ENCODE results near the gene FBXL15.

The FBXL15 gene

GRCh38 chr10:102420714-102421506 lies at the start of gene FBXL15:
FBXL15 (plus strand) TSS chr10:102420836; CDS start chr10:102421130, 294 bp downstream.
- in situ Hi-C loops (cut with HindIII; ENCODE audit: low pct_ligation_motif_present, low pct_unique_long_range_greater_than_20kb, low sequenced_read_pairs) = no loop called here
- peak; percentile 98 for DNase-seq

GRCh38 chr10:102371295-102371694 lies 49.3 kb upstream of the FBXL15 start:
- DNase-seq = no peak
- in situ Hi-C loops (cut with HindIII; ENCODE audit: low pct_ligation_motif_present, low pct_unique_long_range_greater_than_20kb, low sequenced_read_pairs) = no loop called here

GRCh38 chr10:102375250-102375649 lies 45.4 kb upstream of the FBXL15 start:
- DNase-seq = no peak
- in situ Hi-C loops (cut with HindIII; ENCODE audit: low pct_ligation_motif_present, low pct_unique_long_range_greater_than_20kb, low sequenced_read_pairs) = no loop called here

GRCh38 chr10:102375867-102376266 lies 44.8 kb upstream of the FBXL15 start:
- in situ Hi-C loops (cut with HindIII; ENCODE audit: low pct_ligation_motif_present, low pct_unique_long_range_greater_than_20kb, low sequenced_read_pairs) = no loop called here
- no peak for DNase-seq

- in situ Hi-C loops (cut with HindIII; ENCODE audit: low pct_ligation_motif_present, low pct_unique_long_range_greater_than_20kb, low sequenced_read_pairs) = no loop called here
Measured at GRCh38 chr10:102376901-102377300, 43.7 kb upstream of the FBXL15 start.

GRCh38 chr10:102379383-102379782 lies 41.3 kb upstream of the FBXL15 start:
- in situ Hi-C loops (cut with HindIII; ENCODE audit: low pct_ligation_motif_present, low pct_unique_long_range_greater_than_20kb, low sequenced_read_pairs) = no loop called here

More at GRCh38 chr10:102376901-102377300, 43.7 kb upstream of the FBXL15 start:
- DNase-seq = no peak

GRCh38 chr10:102381983-102382382 lies 38.7 kb upstream of the FBXL15 start:
- no peak for DNase-seq
- in situ Hi-C loops (cut with HindIII; ENCODE audit: low pct_ligation_motif_present, low pct_unique_long_range_greater_than_20kb, low sequenced_read_pairs) = no loop called here

More at GRCh38 chr10:102379383-102379782, 41.3 kb upstream of the FBXL15 start:
- DNase-seq = no peak

GRCh38 chr10:102382871-102383270 lies 37.8 kb upstream of the FBXL15 start:
- no peak for DNase-seq
- in situ Hi-C loops (cut with HindIII; ENCODE audit: low pct_ligation_motif_present, low pct_unique_long_range_greater_than_20kb, low sequenced_read_pairs) = no loop called here

- DNase-seq = no peak
- in situ Hi-C loops (cut with HindIII; ENCODE audit: low pct_ligation_motif_present, low pct_unique_long_range_greater_than_20kb, low sequenced_read_pairs) = no loop called here
Measured at GRCh38 chr10:102384053-102384452, 36.6 kb upstream of the FBXL15 start.

- DNase-seq = no peak
- in situ Hi-C loops (cut with HindIII; ENCODE audit: low pct_ligation_motif_present, low pct_unique_long_range_greater_than_20kb, low sequenced_read_pairs) = no loop called here
Measured at GRCh38 chr10:102384606-102385429, 35.8 kb upstream of the FBXL15 start.

- no peak for DNase-seq
- in situ Hi-C loops (cut with HindIII; ENCODE audit: low pct_ligation_motif_present, low pct_unique_long_range_greater_than_20kb, low sequenced_read_pairs) = no loop called here
Measured at GRCh38 chr10:102389894-102390293, 30.7 kb upstream of the FBXL15 start.

- in situ Hi-C loops (cut with HindIII; ENCODE audit: low pct_ligation_motif_present, low pct_unique_long_range_greater_than_20kb, low sequenced_read_pairs) = no loop called here
- no peak for DNase-seq
Measured at GRCh38 chr10:102392306-102392705, 28.3 kb upstream of the FBXL15 start.

- in situ Hi-C loops (cut with HindIII; ENCODE audit: low pct_ligation_motif_present, low pct_unique_long_range_greater_than_20kb, low sequenced_read_pairs) = no loop called here
Measured at GRCh38 chr10:102393411-102394078, 27.1 kb upstream of the FBXL15 start.

GRCh38 chr10:102394079-102394800 lies 26.4 kb upstream of the FBXL15 start:
- in situ Hi-C loops (cut with HindIII; ENCODE audit: low pct_ligation_motif_present, low pct_unique_long_range_greater_than_20kb, low sequenced_read_pairs) = no loop called here
- peak; percentile 95 for DNase-seq

More at GRCh38 chr10:102393411-102394078, 27.1 kb upstream of the FBXL15 start:
- DNase-seq = no peak

- peak; percentile 46 for DNase-seq
- in situ Hi-C loops (cut with HindIII; ENCODE audit: low pct_ligation_motif_present, low pct_unique_long_range_greater_than_20kb, low sequenced_read_pairs) = no loop called here
Measured at GRCh38 chr10:102394801-102395399, 25.7 kb upstream of the FBXL15 start.

GRCh38 chr10:102395400-102396316 lies 25.0 kb upstream of the FBXL15 start, which contains the start of gene NFKB2:
NFKB2 (plus strand) TSS chr10:102395705; CDS start chr10:102395960, 255 bp downstream.
- in situ Hi-C loops (cut with HindIII; ENCODE audit: low pct_ligation_motif_present, low pct_unique_long_range_greater_than_20kb, low sequenced_read_pairs) = no loop called here
- DNase-seq = peak; percentile 89

GRCh38 chr10:102396317-102396650 lies 24.4 kb upstream of the FBXL15 start:
- in situ Hi-C loops (cut with HindIII; ENCODE audit: low pct_ligation_motif_present, low pct_unique_long_range_greater_than_20kb, low sequenced_read_pairs) = no loop called here

More at GRCh38 chr10:102396317-102396650, 24.4 kb upstream of the FBXL15 start:
- DNase-seq = no peak
